Activated B cell treated with CpG ODN at 0.5 μM for 24 hours (primary cell): ENCODE measurements around the gene AIP. TPM values are rescaled to one million over a fixed set of nuclear protein-coding genes. Genes with fewer than 3 reads are reported as not detected.

ENCODE experiments used
- ATAC-seq: fragments of 200-7000 bp; cut with Tn5 transposase; one replicate; pipeline ENCODE4 v1.10.0; 2021; ENCODE audit warnings: low read depth, mild to moderate bottlenecking, moderate library complexity
- CTCF ChIA-PET: fragments of 350-600 bp; sonication (Branson Sonifier 250); formaldehyde crosslinking; loops from one replicate; lab custom pipeline; 2021; ENCODE audit warnings: antibody characterized with exemption; lab: Charles Lee
- POLR2A ChIA-PET: fragments of 350-600 bp; sonication (Branson Sonifier 250); formaldehyde crosslinking; loops from one replicate; lab custom pipeline; 2021; ENCODE audit warnings: antibody characterized with exemption; lab: Charles Lee
- DNase-seq: peaks from one replicate; pipeline ENCODE4 v3.0.0; 2022
- H3K27ac Mint-ChIP-seq: one replicate; pipeline ENCODE4 v1.8.0; 2020; ENCODE audit warnings: mixed read lengths
- H3K27me3 Mint-ChIP-seq: one replicate; pipeline ENCODE4 v1.8.0; 2021; ENCODE audit warnings: mixed read lengths
- H3K36me3 Mint-ChIP-seq: one replicate; pipeline ENCODE4 v1.8.0; 2021; ENCODE audit warnings: low read depth, mixed read lengths
- H3K4me1 Mint-ChIP-seq: one replicate; pipeline ENCODE4 v1.8.0; 2021; ENCODE audit warnings: mixed read lengths
- H3K4me3 Mint-ChIP-seq: one replicate; pipeline ENCODE4 v1.8.0; 2020; ENCODE audit warnings: mild to moderate bottlenecking, mixed read lengths
- H3K9me3 Mint-ChIP-seq: one replicate; pipeline ENCODE4 v1.8.0; 2020; ENCODE audit warnings: mixed read lengths
- intact Hi-C: fragments of 100-400 bp; cut with micrococcal nuclease; formaldehyde crosslinking; loops from one replicate; pipeline ENCODE4 v1.15.1; 2024
- total RNA-seq: library from RNA; stranded (reverse); gene quantifications from 2 replicates; pipeline ENCODE4 v1.2.3, GENCODE V29; 2022
- TF ChIP-seq, protein P1 (sequence below): fragments of 200-600 bp; IDR thresholded peaks from one replicate; pipeline ENCODE4 v1.8.0; 2022; ENCODE audit warnings: antibody characterized with exemption, mild to moderate bottlenecking

The AIP gene
- total RNA-seq, 1 donor from 2014 or later, result 108 TPM

- ChIA-PET CTCF (interaction anchor here (1.1 kb wide), 1 partner anchor 40 kb away, joined by 3 read pairs; the partner anchor contains the start of gene PPP1CA), POLR2A (interaction anchor here (0.6 to 26.0 kb wide), 14 partner anchors 9 to 91 kb away, joined by 3 to 1417 read pairs (median 7); partner anchors contain the start of genes AIP, CABP4, CLCF1 and CORO1B)
- H3K4me1 Mint-ChIP-seq, result peaks cover 84% of the 10 kb centered on the region
- TF ChIP-seq, protein P1, sequence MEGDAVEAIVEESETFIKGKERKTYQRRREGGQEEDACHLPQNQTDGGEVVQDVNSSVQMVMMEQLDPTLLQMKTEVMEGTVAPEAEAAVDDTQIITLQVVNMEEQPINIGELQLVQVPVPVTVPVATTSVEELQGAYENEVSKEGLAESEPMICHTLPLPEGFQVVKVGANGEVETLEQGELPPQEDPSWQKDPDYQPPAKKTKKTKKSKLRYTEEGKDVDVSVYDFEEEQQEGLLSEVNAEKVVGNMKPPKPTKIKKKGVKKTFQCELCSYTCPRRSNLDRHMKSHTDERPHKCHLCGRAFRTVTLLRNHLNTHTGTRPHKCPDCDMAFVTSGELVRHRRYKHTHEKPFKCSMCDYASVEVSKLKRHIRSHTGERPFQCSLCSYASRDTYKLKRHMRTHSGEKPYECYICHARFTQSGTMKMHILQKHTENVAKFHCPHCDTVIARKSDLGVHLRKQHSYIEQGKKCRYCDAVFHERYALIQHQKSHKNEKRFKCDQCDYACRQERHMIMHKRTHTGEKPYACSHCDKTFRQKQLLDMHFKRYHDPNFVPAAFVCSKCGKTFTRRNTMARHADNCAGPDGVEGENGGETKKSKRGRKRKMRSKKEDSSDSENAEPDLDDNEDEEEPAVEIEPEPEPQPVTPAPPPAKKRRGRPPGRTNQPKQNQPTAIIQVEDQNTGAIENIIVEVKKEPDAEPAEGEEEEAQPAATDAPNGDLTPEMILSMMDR, result no peak
- H3K4me3 Mint-ChIP-seq, result peak overlapping the region; percentile 77
- no peak for ATAC-seq
- intact Hi-C loops, result loop anchor here (2.0 kb wide), 1 partner anchor 13 kb away; the partner anchor contains the start of gene RPS6KB2
- peak; percentile 31 for DNase-seq
- peak overlapping the region; percentile 89 for H3K27ac Mint-ChIP-seq
- H3K9me3 Mint-ChIP-seq, result no peaks in the 10 kb centered on the region
- no peaks in the 10 kb centered on the region for H3K27me3 Mint-ChIP-seq
- H3K36me3 Mint-ChIP-seq, result peaks cover 12% of the 10 kb centered on the region
Observed at GRCh38 chr11:67441731-67442351, 41.0 kb upstream of the AIP start.

DNA sequence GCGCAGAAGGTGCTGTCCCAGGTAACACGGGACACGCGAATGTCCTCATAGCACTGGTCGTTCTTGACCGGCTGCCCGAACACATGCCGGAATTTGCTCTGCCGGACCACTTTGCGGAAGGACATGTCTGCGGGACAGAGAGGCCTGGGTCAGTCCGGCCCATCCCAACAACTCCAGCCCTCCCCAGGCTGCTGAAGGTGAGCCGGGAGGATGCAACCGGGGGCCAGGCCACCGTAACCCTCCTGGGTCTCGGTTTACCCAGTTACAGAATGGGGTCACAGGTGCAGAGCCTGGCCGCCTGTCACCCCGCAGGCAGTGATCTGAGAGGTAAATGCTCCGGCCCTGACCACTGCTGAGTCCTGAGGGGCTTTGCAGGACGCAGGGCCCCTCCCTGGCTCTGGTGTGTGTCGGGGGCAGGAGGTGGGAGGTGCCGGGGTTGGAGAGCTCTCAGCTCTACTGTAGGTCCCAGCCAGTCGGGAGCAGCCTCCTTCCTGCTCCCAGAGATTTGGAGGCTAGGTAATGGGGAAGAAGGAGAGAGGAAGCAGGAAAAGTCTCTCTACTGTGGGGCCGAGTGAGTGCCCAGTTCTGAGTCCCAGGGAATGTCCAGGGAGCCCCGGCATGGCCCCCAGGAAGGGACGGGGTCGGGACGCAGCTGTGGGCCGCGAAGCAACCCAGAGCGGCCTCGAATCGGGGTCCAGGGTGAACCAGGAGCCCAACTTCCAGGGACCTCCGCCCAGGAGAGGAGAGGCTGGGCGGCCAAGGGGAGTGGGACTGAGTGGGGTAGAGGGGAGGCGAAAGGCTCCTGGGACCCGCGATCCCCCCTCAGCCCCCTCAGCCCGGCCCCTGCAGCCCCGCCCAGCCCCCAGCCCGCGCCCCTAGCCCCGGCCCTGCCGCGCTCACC is 40.1 kb upstream of the AIP start:
- peaks cover 6% of the 10 kb centered on the region for H3K36me3 Mint-ChIP-seq
- ATAC-seq (no peak), DNase-seq (peak; percentile 30)
- peak overlapping the region; percentile 89 for H3K27ac Mint-ChIP-seq
- CTCF ChIA-PET, result interaction anchor here (1.4 to 1.8 kb wide), 2 partner anchors 16 to 26 kb away, joined by 3 to 6 read pairs; partner anchors contain the start of gene TMEM134
- H3K4me3 Mint-ChIP-seq, result peak overlapping the region; percentile 77
- no peaks in the 10 kb centered on the region for H3K9me3 Mint-ChIP-seq
- TF ChIP-seq, protein P1, result no peak
- peaks cover 90% of the 10 kb centered on the region for H3K4me1 Mint-ChIP-seq
- no peaks in the 10 kb centered on the region for H3K27me3 Mint-ChIP-seq
- POLR2A ChIA-PET, result interaction anchor here (0.6 to 33.4 kb wide), 14 partner anchors 4 to 208 kb away, joined by 3 to 1417 read pairs (median 4); partner anchors contain the start of genes ACY3, AIP, CABP4 and CORO1B
- intact Hi-C loops, result loop anchor here (1.0 to 2.0 kb wide), 2 partner anchors 14 to 18 kb away; partner anchors contain the start of gene RPS6KB2

DNA sequence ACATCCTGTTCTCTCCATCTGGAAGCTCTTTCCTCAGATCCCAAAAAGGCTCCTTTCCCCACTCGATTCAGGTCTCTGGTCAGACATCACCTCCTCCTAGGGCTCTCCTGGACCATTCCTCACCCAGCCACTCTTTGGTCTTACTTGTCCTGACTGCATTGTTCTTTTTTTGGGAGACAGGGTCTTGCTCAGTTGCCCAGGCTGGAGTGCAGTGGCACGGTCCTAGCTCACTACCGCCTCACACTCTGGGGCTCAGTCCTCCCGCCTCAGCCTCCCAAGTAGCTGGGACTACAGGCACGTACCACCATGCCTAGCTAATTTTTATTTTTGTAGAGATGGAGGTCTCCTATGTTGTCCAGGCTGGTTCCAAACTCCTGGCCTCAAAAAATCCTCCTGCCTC is 37.3 kb upstream of the AIP start:
- TF ChIP-seq, protein P1, result no peak
- Mint-ChIP-seq H3K4me3 (peak overlapping the region; percentile 72), H3K36me3 (no peaks in the 10 kb centered on the region), H3K27ac (peak overlapping the region; percentile 94), H3K4me1 (peaks cover 88% of the 10 kb centered on the region), H3K9me3 (no peaks in the 10 kb centered on the region), H3K27me3 (no peaks in the 10 kb centered on the region)
- POLR2A ChIA-PET, result interaction anchor here (0.6 to 33.4 kb wide), 6 partner anchors 6 to 42 kb away, joined by 3 to 1417 read pairs (median 46); partner anchors contain the start of genes AIP, CABP4, CORO1B and GPR152
- no peak for DNase-seq
- CTCF ChIA-PET, result interaction anchor here (0.9 kb wide), 1 partner anchor 15 kb away, joined by 4 read pairs; no protein-coding TSS in a partner anchor
- intact Hi-C loops, result no loop called here
- no peak for ATAC-seq

- H3K4me3 Mint-ChIP-seq, result no peak overlapping the region
- H3K4me1 Mint-ChIP-seq, result peaks cover 76% of the 10 kb centered on the region
Observed at GRCh38 chr11:67448220-67448609, 34.6 kb upstream of the AIP start.

More at GRCh38 chr11:67448220-67448609, 34.6 kb upstream of the AIP start:
- TF ChIP-seq, protein P1, result no peak
- ATAC-seq, result no peak
- ChIA-PET CTCF (no interaction called here), POLR2A (interaction anchor here (1.8 to 33.4 kb wide), 4 partner anchors 9 to 45 kb away, joined by 3 to 1417 read pairs (median 747); partner anchors contain the start of genes CABP4, CORO1B, GPR152 and PPP1CA)
- intact Hi-C loops, result no loop called here
- H3K27ac Mint-ChIP-seq, result peak overlapping the region; percentile 63
- no peak for DNase-seq
- no peaks in the 10 kb centered on the region for H3K36me3 Mint-ChIP-seq
- no peaks in the 10 kb centered on the region for H3K27me3 Mint-ChIP-seq
- no peaks in the 10 kb centered on the region for H3K9me3 Mint-ChIP-seq
